Neural progenitor cell (in vitro differentiated cells): ENCODE data around the gene OR2T6.

Experiments used
- EZH2phosphoT487 ChIP-seq: fragments of 200-600 bp; sonication (generic); IDR thresholded peaks from 2 replicates; pipeline ENCODE4 v1.6.1; 2017; ENCODE audit warnings: antibody characterized with exemption
- TF ChIP-seq, protein P1 (sequence below): fragments of 200-600 bp; sonication (generic); IDR thresholded peaks from 2 replicates; pipeline ENCODE4 v1.5.1; 2017; ENCODE audit warnings: antibody characterized with exemption, mild to moderate bottlenecking

DNA sequence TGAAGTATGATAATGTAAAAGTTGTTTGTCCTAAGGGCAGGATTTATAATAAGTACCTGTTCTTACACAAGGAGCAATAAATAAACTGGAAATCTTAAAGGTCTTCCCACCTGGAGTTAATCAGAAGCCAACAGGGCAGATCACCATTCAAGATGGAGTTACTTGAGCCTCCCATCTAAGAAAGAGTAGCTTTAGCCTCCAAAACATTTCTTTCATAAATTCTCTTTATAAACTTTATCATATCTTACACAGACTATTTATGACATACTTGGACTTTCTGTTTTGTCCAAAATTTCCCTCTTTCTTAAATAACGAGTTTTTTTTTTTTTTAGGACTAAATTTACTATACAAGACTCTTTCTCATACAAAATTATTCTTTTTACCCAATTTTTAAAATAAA is 45.8 kb downstream of the OR2T6 start:
- TF ChIP-seq, protein P1, sequence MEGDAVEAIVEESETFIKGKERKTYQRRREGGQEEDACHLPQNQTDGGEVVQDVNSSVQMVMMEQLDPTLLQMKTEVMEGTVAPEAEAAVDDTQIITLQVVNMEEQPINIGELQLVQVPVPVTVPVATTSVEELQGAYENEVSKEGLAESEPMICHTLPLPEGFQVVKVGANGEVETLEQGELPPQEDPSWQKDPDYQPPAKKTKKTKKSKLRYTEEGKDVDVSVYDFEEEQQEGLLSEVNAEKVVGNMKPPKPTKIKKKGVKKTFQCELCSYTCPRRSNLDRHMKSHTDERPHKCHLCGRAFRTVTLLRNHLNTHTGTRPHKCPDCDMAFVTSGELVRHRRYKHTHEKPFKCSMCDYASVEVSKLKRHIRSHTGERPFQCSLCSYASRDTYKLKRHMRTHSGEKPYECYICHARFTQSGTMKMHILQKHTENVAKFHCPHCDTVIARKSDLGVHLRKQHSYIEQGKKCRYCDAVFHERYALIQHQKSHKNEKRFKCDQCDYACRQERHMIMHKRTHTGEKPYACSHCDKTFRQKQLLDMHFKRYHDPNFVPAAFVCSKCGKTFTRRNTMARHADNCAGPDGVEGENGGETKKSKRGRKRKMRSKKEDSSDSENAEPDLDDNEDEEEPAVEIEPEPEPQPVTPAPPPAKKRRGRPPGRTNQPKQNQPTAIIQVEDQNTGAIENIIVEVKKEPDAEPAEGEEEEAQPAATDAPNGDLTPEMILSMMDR: no peak
- no peak for TF ChIP-seq EZH2phosphoT487
